Measurements from ENCODE around the gene FBXL5.

Gene FBXL5

GRCh38 chr4:15600176-15600575, 55.0 kb downstream of the FBXL5 start:
- no peaks in the 10 kb centered on the region for H3K79me2 ChIP-seq (ENCODE audit: low read length)
- H2AFZ ChIP-seq (ENCODE audit: low read depth, low read length) = no peak overlapping the region
- H3K27me3 ChIP-seq (ENCODE audit: low read depth, low read length) = no peaks in the 10 kb centered on the region
- no peak overlapping the region for H3K27ac ChIP-seq (ENCODE audit: low read length)
- no peak overlapping the region for H3K4me3 ChIP-seq (ENCODE audit: low read length)
- no peaks in the 10 kb centered on the region for H4K20me1 ChIP-seq (ENCODE audit: insufficient read depth, low read length)
- no peak for TF ChIP-seq EZH2phosphoT487 (IDR thresholded peaks at IDR 0.05; ENCODE audit: low read depth)
- TF ChIP-seq CTCF (IDR thresholded peaks at IDR 0.05; ENCODE audit: low read depth, low read length) = no peak
- H3K9ac ChIP-seq (ENCODE audit: low read length) = no peak overlapping the region
- H3K9me3 ChIP-seq (ENCODE audit: insufficient read depth, low read length) = no peaks in the 10 kb centered on the region
- peaks cover 5% of the 10 kb centered on the region for H3K36me3 ChIP-seq (replicated peaks; ENCODE audit: low read depth, low read length)
- no peak overlapping the region for H3K4me2 ChIP-seq (ENCODE audit: low read length)
- H3K4me1 ChIP-seq (ENCODE audit: low read length) = no peaks in the 10 kb centered on the region

- no peak for TF ChIP-seq EZH2phosphoT487 (IDR thresholded peaks at IDR 0.05; ENCODE audit: low read depth)
- no peak for TF ChIP-seq CTCF (IDR thresholded peaks at IDR 0.05; ENCODE audit: low read depth, low read length)
- Histone ChIP-seq H3K27me3 (ENCODE audit: low read depth, low read length) (no peaks in the 10 kb centered on the region), H3K4me1 (ENCODE audit: low read length) (no peaks in the 10 kb centered on the region)
These were observed 56.5 kb downstream of the FBXL5 start for GRCh38 chr4:15598644-15599043.

GRCh38 chr4:15592799-15593198, 62.4 kb downstream of the FBXL5 start:
- Histone ChIP-seq H3K36me3 (replicated peaks; ENCODE audit: low read depth, low read length) (no peaks in the 10 kb centered on the region), H3K4me2 (ENCODE audit: low read length) (no peak overlapping the region), H3K27me3 (ENCODE audit: low read depth, low read length) (no peaks in the 10 kb centered on the region), H4K20me1 (ENCODE audit: insufficient read depth, low read length) (no peaks in the 10 kb centered on the region), H3K79me2 (ENCODE audit: low read length) (no peaks in the 10 kb centered on the region), H3K4me1 (ENCODE audit: low read length) (no peaks in the 10 kb centered on the region), H3K4me3 (ENCODE audit: low read length) (no peak overlapping the region), H2AFZ (ENCODE audit: low read depth, low read length) (no peak overlapping the region), H3K9ac (ENCODE audit: low read length) (no peak overlapping the region), H3K27ac (ENCODE audit: low read length) (no peak overlapping the region), H3K9me3 (ENCODE audit: insufficient read depth, low read length) (no peaks in the 10 kb centered on the region)
- no peak for TF ChIP-seq EZH2phosphoT487 (IDR thresholded peaks at IDR 0.05; ENCODE audit: low read depth)
- no peak for TF ChIP-seq CTCF (IDR thresholded peaks at IDR 0.05; ENCODE audit: low read depth, low read length)

More at GRCh38 chr4:15598644-15599043, 56.5 kb downstream of the FBXL5 start:
- Histone ChIP-seq H3K4me3 (ENCODE audit: low read length) (no peak overlapping the region), H3K9ac (ENCODE audit: low read length) (no peak overlapping the region), H3K79me2 (ENCODE audit: low read length) (no peaks in the 10 kb centered on the region), H2AFZ (ENCODE audit: low read depth, low read length) (no peak overlapping the region), H3K36me3 (replicated peaks; ENCODE audit: low read depth, low read length) (no peaks in the 10 kb centered on the region), H3K4me2 (ENCODE audit: low read length) (no peak overlapping the region), H3K9me3 (ENCODE audit: insufficient read depth, low read length) (no peaks in the 10 kb centered on the region), H4K20me1 (ENCODE audit: insufficient read depth, low read length) (no peaks in the 10 kb centered on the region), H3K27ac (ENCODE audit: low read length) (no peak overlapping the region)

GRCh38 chr4:15587649-15588048, 67.5 kb downstream of the FBXL5 start:
- no peak overlapping the region for H3K4me3 ChIP-seq (ENCODE audit: low read length)
- H3K27me3 ChIP-seq (ENCODE audit: low read depth, low read length) = no peaks in the 10 kb centered on the region
- no peaks in the 10 kb centered on the region for H3K9me3 ChIP-seq (ENCODE audit: insufficient read depth, low read length)
- no peak overlapping the region for H2AFZ ChIP-seq (ENCODE audit: low read depth, low read length)
- H3K36me3 ChIP-seq (replicated peaks; ENCODE audit: low read depth, low read length) = no peaks in the 10 kb centered on the region
- no peak for TF ChIP-seq CTCF (IDR thresholded peaks at IDR 0.05; ENCODE audit: low read depth, low read length)
- no peak for TF ChIP-seq EZH2phosphoT487 (IDR thresholded peaks at IDR 0.05; ENCODE audit: low read depth)
- H3K27ac ChIP-seq (ENCODE audit: low read length) = no peak overlapping the region
- H3K79me2 ChIP-seq (ENCODE audit: low read length) = no peaks in the 10 kb centered on the region
- no peaks in the 10 kb centered on the region for H4K20me1 ChIP-seq (ENCODE audit: insufficient read depth, low read length)
- H3K4me2 ChIP-seq (ENCODE audit: low read length) = no peak overlapping the region
- H3K9ac ChIP-seq (ENCODE audit: low read length) = no peak overlapping the region
- H3K4me1 ChIP-seq (ENCODE audit: low read length) = no peaks in the 10 kb centered on the region

All from OCI-LY3 (cell line).